HepG2 (cell line): ENCODE results near the gene TOMM20. TPM values are rescaled to one million over a fixed set of nuclear protein-coding genes. Genes with fewer than 3 reads are reported as not detected.
A peak's percentile ranks its signal among the peaks of the same experiment; 100 is the strongest.

Source experiments
- ARID4A ChIP-seq: sonication (generic); formaldehyde crosslinking; IDR thresholded peaks from 2 replicates; pipeline ENCODE4 v1.5.0; 2020; ENCODE audit warnings: mild to moderate bottlenecking, missing genetic modification reagents, borderline replicate concordance
- ELF1 ChIP-seq: sonication (generic); formaldehyde crosslinking; IDR thresholded peaks from 2 replicates; pipeline ENCODE4 v1.4.0; 2020; ENCODE audit warnings: missing genetic modification reagents
- ETV6 ChIP-seq: sonication (generic); formaldehyde crosslinking; conservative IDR thresholded peaks from 2 replicates; pipeline ENCODE4 v1.4.0; 2020; ENCODE audit warnings: missing genetic modification reagents
- FOSL1 ChIP-seq: sonication (generic); formaldehyde crosslinking; IDR thresholded peaks from 2 replicates; pipeline ENCODE4 v1.9.0; 2021; ENCODE audit warnings: missing genetic modification reagents, borderline replicate concordance
- FOSL2 ChIP-seq: sonication (generic); formaldehyde crosslinking; IDR thresholded peaks from 2 replicates; pipeline ENCODE4 v1.4.0; 2020; ENCODE audit warnings: missing genetic modification reagents
- PAXIP1 ChIP-seq: sonication (generic); formaldehyde crosslinking; conservative IDR thresholded peaks from 2 replicates; pipeline ENCODE4 v1.4.0; 2020; ENCODE audit warnings: mild to moderate bottlenecking, missing genetic modification reagents, moderate library complexity
- SNAPC4 ChIP-seq: sonication (generic); formaldehyde crosslinking; IDR thresholded peaks from 2 replicates; pipeline ENCODE4 v1.4.0; 2020; ENCODE audit warnings: mild to moderate bottlenecking, missing genetic modification reagents
- SP2 ChIP-seq: sonication (generic); formaldehyde crosslinking; IDR thresholded peaks from 2 replicates; pipeline ENCODE4 v1.5.1; 2020; ENCODE audit warnings: mild to moderate bottlenecking, missing genetic modification reagents
- SRY ChIP-seq: sonication (generic); formaldehyde crosslinking; IDR thresholded peaks from 2 replicates; pipeline ENCODE4 v1.8.0; 2022; ENCODE audit warnings: mild to moderate bottlenecking, missing genetic modification reagents
- TARDBP ChIP-seq: sonication (generic); formaldehyde crosslinking; IDR thresholded peaks from 2 replicates; pipeline ENCODE4 v1.8.0; 2022; ENCODE audit warnings: mild to moderate bottlenecking, missing genetic modification reagents
- ZNF225 ChIP-seq: sonication (generic); formaldehyde crosslinking; IDR thresholded peaks from 2 replicates; pipeline ENCODE4 v1.4.0; 2020; ENCODE audit warnings: mild to moderate bottlenecking, missing genetic modification reagents
- ZNF572 ChIP-seq: sonication (generic); formaldehyde crosslinking; IDR thresholded peaks from 2 replicates; pipeline ENCODE4 v1.5.1; 2020; ENCODE audit warnings: mild to moderate bottlenecking, missing genetic modification reagents
- polyA plus RNA-seq, 8 experiments: library from polyadenylated mRNA; depleted of rRNA in 3 of 8; stranded (reverse) in 7 of 8; unstranded in 1 of 8; fragments of >200 nt; fragmentation: Illumina TruSeq in 4 of 8; extraction: Trizol in 4 of 8; gene quantifications; 2 replicates each; pipeline versions ENCODE4 v1.2.1 to v1.2.3, GENCODE V29; 2011 to 2016; ENCODE audit warnings: low read depth in 4 of 8, missing spikeins in 1 of 8, mixed read lengths in 1 of 8; ENCODE audit not compliant: insufficient read depth in 1 of 8
- total RNA-seq, 5 experiments: library from RNA; depleted of rRNA; stranded (reverse); fragments of >200 nt; fragmentation: Illumina TruSeq; extraction: Trizol; gene quantifications; 2 replicates each; pipeline ENCODE4 v1.2.3, GENCODE V29; 2016; ENCODE audit warnings: low read depth in 1 of 5
- TF ChIP-seq, protein P1 (sequence below): sonication (generic); formaldehyde crosslinking; IDR thresholded peaks from 2 replicates; pipeline ENCODE4 v1.5.1; 2020; ENCODE audit warnings: missing genetic modification reagents, mild to moderate bottlenecking, borderline replicate concordance

TOMM20 gene
- total and polyA plus RNA-seq, 2 of the 13 experiments (the other 11 are each of a cell fraction or from before 2014, with no cell fraction given), result 153 to 376 TPM

DNA sequence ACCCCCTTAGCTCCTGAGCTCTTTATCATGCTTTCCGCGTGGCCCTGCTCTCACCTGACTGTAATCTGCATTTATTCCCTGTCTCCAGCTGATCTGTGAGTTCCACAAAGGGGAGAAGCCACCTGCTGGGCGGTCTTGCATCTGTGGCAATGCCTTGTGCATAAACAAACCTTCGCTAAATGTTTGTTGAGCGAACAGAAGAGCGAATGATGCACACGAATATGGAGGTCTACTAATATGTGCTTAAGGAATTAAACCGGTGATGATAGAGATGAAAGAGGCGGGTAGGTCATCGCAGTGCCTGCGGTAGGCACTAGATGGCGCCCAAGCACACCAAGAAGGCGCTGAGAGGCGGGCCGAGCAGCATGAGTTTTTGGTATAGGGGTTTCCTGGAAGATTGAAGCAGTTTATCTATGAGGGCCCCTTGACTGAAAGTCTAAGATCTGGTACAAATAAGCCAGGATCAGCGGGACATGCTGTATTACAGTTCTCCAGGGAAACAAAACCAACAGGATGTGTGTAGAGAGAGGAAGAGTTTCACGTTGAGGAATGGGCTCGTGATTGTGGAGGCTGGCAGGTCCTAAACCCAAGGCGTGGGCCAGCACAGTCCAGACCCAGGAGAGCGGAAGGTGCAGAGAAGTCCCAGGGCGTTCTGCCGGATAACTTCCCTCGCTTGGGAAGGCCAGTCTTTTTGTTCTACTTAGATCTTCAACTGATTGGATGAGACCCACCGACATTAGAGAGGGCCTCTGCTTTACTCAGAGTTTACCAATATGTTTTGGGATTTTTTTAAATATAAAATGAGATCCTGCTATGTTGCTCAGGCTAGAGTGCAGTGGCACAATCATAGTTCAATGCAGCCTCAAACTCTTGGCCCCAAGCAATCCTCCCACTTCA lies 34.7 kb downstream of the TOMM20 start (continued):
- peak; percentile 46; the same call in 1 of the 2 replicates for TF ChIP-seq ARID4A (CRISPR knock-in tag)
- TF ChIP-seq SNAPC4 (CRISPR knock-in tag), result no peak
- 0 out of 2 replicates have a peak, but pooled peaks have one; percentile 12 for TF ChIP-seq SRY (CRISPR knock-in tag)
- TF ChIP-seq PAXIP1 (CRISPR knock-in tag), result no peak
- TF ChIP-seq FOSL1 (CRISPR knock-in tag), result no peak
- no peak for TF ChIP-seq ELF1 (CRISPR knock-in tag)
- no peak for TF ChIP-seq ZNF572
- peak; percentile 26 for TF ChIP-seq FOSL2 (CRISPR knock-in tag)
- TF ChIP-seq ZNF225 (CRISPR knock-in tag), result no peak
- TF ChIP-seq, protein P1, sequence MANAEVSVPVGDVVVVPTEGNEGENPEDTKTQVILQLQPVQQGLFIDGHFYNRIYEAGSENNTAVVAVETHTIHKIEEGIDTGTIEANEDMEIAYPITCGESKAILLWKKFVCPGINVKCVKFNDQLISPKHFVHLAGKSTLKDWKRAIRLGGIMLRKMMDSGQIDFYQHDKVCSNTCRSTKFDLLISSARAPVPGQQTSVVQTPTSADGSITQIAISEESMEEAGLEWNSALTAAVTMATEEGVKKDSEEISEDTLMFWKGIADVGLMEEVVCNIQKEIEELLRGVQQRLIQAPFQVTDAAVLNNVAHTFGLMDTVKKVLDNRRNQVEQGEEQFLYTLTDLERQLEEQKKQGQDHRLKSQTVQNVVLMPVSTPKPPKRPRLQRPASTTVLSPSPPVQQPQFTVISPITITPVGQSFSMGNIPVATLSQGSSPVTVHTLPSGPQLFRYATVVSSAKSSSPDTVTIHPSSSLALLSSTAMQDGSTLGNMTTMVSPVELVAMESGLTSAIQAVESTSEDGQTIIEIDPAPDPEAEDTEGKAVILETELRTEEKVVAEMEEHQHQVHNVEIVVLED (CRISPR knock-in tag), result no peak
- no peak for TF ChIP-seq SP2 (CRISPR knock-in tag)
- 0 out of 2 replicates have a peak, but pooled peaks have one; percentile 38 for TF ChIP-seq TARDBP (CRISPR knock-in tag)
- TF ChIP-seq ETV6, result no peak
